HCT116 (cell line): ENCODE results near the gene ASB6. TPM values are rescaled to one million over a fixed set of nuclear protein-coding genes. Genes with fewer than 3 reads are reported as not detected.

ENCODE experiments used
- ATAC-seq: fragments of 200-7000 bp; cut with Tn5 transposase; 2 replicates; pipeline ENCODE4 v1.9.1; 2020; ENCODE audit warnings: mild to moderate bottlenecking, moderate library complexity
- BruUV-seq: library from RNA; stranded (reverse); fragments of 400-500 nt; replicated peaks from 2 replicates; lab custom pipeline; 2021; lab: Mats Ljungman, UMichigan
- CTCF ChIA-PET: fragments of 300-600 bp; sonication (Branson Sonifier 250); formaldehyde crosslinking; loops from one replicate; lab custom pipeline; 2021; ENCODE audit warnings: antibody characterized with exemption; lab: Charles Lee
- POLR2A ChIA-PET: fragments of 300-600, 350-600 bp; sonication (Branson Sonifier 250); formaldehyde crosslinking; loops from one replicate; lab custom pipeline; 2021; ENCODE audit warnings: antibody characterized with exemption; lab: Charles Lee
- RAD21 ChIA-PET, 2 experiments: fragments of 300-600 bp; sonication (Branson Sonifier 250); formaldehyde crosslinking; loops; one replicate each; lab custom pipeline; 2023; ENCODE audit warnings: low total read pairs in 2 of 2; ENCODE audit not compliant: uncharacterized antibody in 2 of 2, unreplicated experiment in 2 of 2, low non-redundant PET in 1 of 2; lab: Charles Lee
- DNase-seq: peaks from one replicate; pipeline ENCODE4 v3.0.0-alpha.2; 2010; ENCODE audit warnings: low read depth, low spot score
- H2AFZ ChIP-seq: fragments of 200-600 bp; shearing (Covaris generic), sonication (generic); 2 replicates; pipeline ENCODE4 v1.6.1; 2017; ENCODE audit warnings: low read depth, mixed run types, mixed read lengths, antibody characterized with exemption, low read length; ENCODE audit not compliant: poor library complexity, severe bottlenecking
- H3K27ac ChIP-seq: 2 replicates; pipeline ENCODE4 v1.5.1; 2012; ENCODE audit warnings: low read depth, low read length
- H3K27me3 ChIP-seq: fragments of 200-600 bp; sonication (generic); 2 replicates; pipeline ENCODE4 v1.6.1; 2016; ENCODE audit warnings: mixed run types, low read length, mixed read lengths; ENCODE audit not compliant: insufficient read depth
- H3K36me3 ChIP-seq, 2 experiments: fragments of 200-500 bp in 1 of 2; fragments of 200-600 bp in 1 of 2; sonication (Bioruptor generic) in 1 of 2; sonication (generic) in 1 of 2; 2 replicates each; pipeline versions ENCODE4 v1.5.1 to v1.6.1; 2014 to 2016; ENCODE audit warnings: low read length in 2 of 2, inconsistent platforms in 1 of 2, mixed read lengths in 1 of 2, mixed run types in 1 of 2; ENCODE audit not compliant: insufficient read depth in 2 of 2, control insufficient read depth in 1 of 2
- H3K4me1 ChIP-seq, 2 experiments: fragments of 200-600 bp in 1 of 2; sonication (generic) in 1 of 2; 2 replicates each; pipeline versions ENCODE4 v1.5.1 to v1.6.1; 2012 to 2017; ENCODE audit warnings: low read length in 2 of 2, inconsistent platforms in 1 of 2, mild to moderate bottlenecking in 1 of 2, mixed read lengths in 1 of 2, mixed run types in 1 of 2, moderate library complexity in 1 of 2; ENCODE audit not compliant: insufficient read depth in 2 of 2, control insufficient read depth in 1 of 2
- H3K4me2 ChIP-seq: fragments of 200-600 bp; sonication (generic); 2 replicates; pipeline ENCODE4 v1.6.1; 2017; ENCODE audit warnings: mixed run types, low read length, mixed read lengths
- H3K4me3 ChIP-seq, 2 experiments: fragments of 200-600 bp in 1 of 2; sonication (generic) in 1 of 2; replicated peaks in 1 of 2; 2 replicates each; pipeline ENCODE4 v1.5.1; 2011 to 2016; ENCODE audit warnings: low read length in 2 of 2, control low read depth in 1 of 2, low read depth in 1 of 2, mild to moderate bottlenecking in 1 of 2, mixed read lengths in 1 of 2, mixed run types in 1 of 2
- H3K79me2 ChIP-seq: fragments of 200-600 bp; sonication (generic); 2 replicates; pipeline ENCODE4 v1.6.1; 2017; ENCODE audit warnings: mild to moderate bottlenecking, mixed run types, low read length, moderate library complexity, mixed read lengths; ENCODE audit not compliant: insufficient read depth
- H3K9ac ChIP-seq: fragments of 200-600 bp; sonication (generic); 2 replicates; pipeline ENCODE4 v1.6.1; 2016; ENCODE audit warnings: low read length, mixed read lengths
- H3K9me2 ChIP-seq: fragments of 200-600 bp; sonication (generic), shearing (Covaris generic); 2 replicates; pipeline ENCODE4 v1.6.1; 2017; ENCODE audit warnings: mixed run types, mild to moderate bottlenecking, moderate library complexity; ENCODE audit not compliant: insufficient read depth
- H3K9me3 ChIP-seq, 2 experiments: fragments of 200-500 bp in 1 of 2; fragments of 200-600 bp in 1 of 2; sonication (Bioruptor generic) in 1 of 2; sonication (generic) in 1 of 2; 2 replicates each; pipeline ENCODE4 v1.6.1; 2014 to 2017; ENCODE audit warnings: low read length in 2 of 2, mixed read lengths in 2 of 2, inconsistent platforms in 1 of 2, low read depth in 1 of 2, mild to moderate bottlenecking in 1 of 2, mixed run types in 1 of 2, moderate library complexity in 1 of 2; ENCODE audit not compliant: control insufficient read depth in 1 of 2, insufficient read depth in 1 of 2
- H4K20me1 ChIP-seq: fragments of 200-600 bp; sonication (generic), shearing (Covaris generic); 2 replicates; pipeline ENCODE4 v1.6.1; 2017; ENCODE audit warnings: mixed run types, mild to moderate bottlenecking, moderate library complexity; ENCODE audit not compliant: insufficient read depth
- CTCF ChIP-seq, 3 experiments: fragments of 200-600 bp in 1 of 3; sonication (generic) in 1 of 3; IDR thresholded peaks in 2 of 3; conservative IDR thresholded peaks in 1 of 3; 2 replicates each; pipeline ENCODE4 v1.5.1; 2012 to 2017; ENCODE audit warnings: low read depth in 2 of 3, low read length in 2 of 3, antibody characterized with exemption in 1 of 3, borderline replicate concordance in 1 of 3, control low read depth in 1 of 3, mild to moderate bottlenecking in 1 of 3, mixed read lengths in 1 of 3, mixed run types in 1 of 3, moderate library complexity in 1 of 3; ENCODE audit not compliant: insufficient read depth in 1 of 3
- EZH2 ChIP-seq: fragments of 200-600 bp; sonication (generic); IDR thresholded peaks from 2 replicates; pipeline ENCODE4 v1.6.1; 2017; ENCODE audit warnings: antibody characterized with exemption, mixed run types
- EZH2phosphoT487 ChIP-seq: fragments of 200-600 bp; IDR thresholded peaks from 2 replicates; pipeline ENCODE4 v1.6.1; 2018; ENCODE audit warnings: antibody characterized with exemption, borderline replicate concordance
- POLR2AphosphoS5 ChIP-seq: IDR thresholded peaks from 2 replicates; pipeline ENCODE4 v1.6.1; 2011; ENCODE audit warnings: mild to moderate bottlenecking, low read depth, low read length, moderate library complexity
- SRF ChIP-seq: IDR thresholded peaks from 2 replicates; pipeline ENCODE4 v1.6.1; 2012; ENCODE audit warnings: low read depth
- YY1 ChIP-seq: IDR thresholded peaks from 2 replicates; pipeline ENCODE4 v1.6.1; 2011; ENCODE audit warnings: low read length, low read depth, moderate library complexity, mild to moderate bottlenecking; ENCODE audit not compliant: insufficient replicate concordance; ENCODE audit errors: extremely low read depth
- intact Hi-C: fragments of 100-400 bp; cut with micrococcal nuclease; formaldehyde crosslinking; loops from 2 replicates; pipeline ENCODE4 v1.10.0; 2022
- total RNA-seq: library from RNA; stranded (reverse); gene quantifications from one replicate; pipeline ENCODE4 v1.2.1, GENCODE V29; 2021; ENCODE audit not compliant: unreplicated experiment

ASB6 gene
- total RNA-seq, 1 experiment from 2014 or later: 21.6 TPM

GRCh38 chr9:129615407-129616285, 26.3 kb downstream of the ASB6 start:
- POLR2A ChIA-PET: no interaction called here
- no peak for ATAC-seq

More at GRCh38 chr9:129615407-129616285, 26.3 kb downstream of the ASB6 start:
- H3K4me1 ChIP-seq: peaks cover 32 to 55% of the 10 kb centered on the region in 2 experiments
- H3K9me3 ChIP-seq: no peaks in the 10 kb centered on the region
- BruUV-seq: no TSS peak
- H3K27ac ChIP-seq: no peak overlapping the region
- DNase-seq: no peak
- ChIA-PET RAD21 (no interaction called here), CTCF (no interaction called here)
- intact Hi-C loops: loop anchor here (2.0 kb wide), 1 partner anchor 439 kb away; no protein-coding TSS in a partner anchor
- no peaks in the 10 kb centered on the region; the same call in 1 of the 2 replicates for H3K79me2 ChIP-seq
- H3K36me3 ChIP-seq: no peaks in the 10 kb centered on the region
- H3K9ac ChIP-seq: no peak overlapping the region
- no peak overlapping the region for H3K4me3 ChIP-seq
- H3K9me2 ChIP-seq: no peaks in the 10 kb centered on the region
- no peaks in the 10 kb centered on the region for H4K20me1 ChIP-seq
- no peaks in the 10 kb centered on the region for H3K27me3 ChIP-seq
- H3K4me2 ChIP-seq: no peak overlapping the region
- H2AFZ ChIP-seq: no peak overlapping the region
- TF ChIP-seq EZH2 (no peak), EZH2phosphoT487 (no peak), SRF (no peak), YY1 (no peak), CTCF (IDR thresholded peaks at IDR 0.05 in 2 of 3, conservative IDR thresholded peaks at IDR 0.05 in 1 of 3; ENCODE audit: borderline replicate concordance in 1 of 3, insufficient read depth in 1 of 3, low read depth in 2 of 3, low read length in 2 of 3) (no peak), POLR2AphosphoS5 (peak; percentile 23; the same call in 1 of the 2 replicates)
